ENCODE measurements around the gene EML5. TPM values are rescaled to one million over a fixed set of nuclear protein-coding genes. Genes with fewer than 3 reads are reported as not detected.

Gene EML5
- total RNA-seq, 1 donor from 2014 or later, result 0.49 TPM

DNA sequence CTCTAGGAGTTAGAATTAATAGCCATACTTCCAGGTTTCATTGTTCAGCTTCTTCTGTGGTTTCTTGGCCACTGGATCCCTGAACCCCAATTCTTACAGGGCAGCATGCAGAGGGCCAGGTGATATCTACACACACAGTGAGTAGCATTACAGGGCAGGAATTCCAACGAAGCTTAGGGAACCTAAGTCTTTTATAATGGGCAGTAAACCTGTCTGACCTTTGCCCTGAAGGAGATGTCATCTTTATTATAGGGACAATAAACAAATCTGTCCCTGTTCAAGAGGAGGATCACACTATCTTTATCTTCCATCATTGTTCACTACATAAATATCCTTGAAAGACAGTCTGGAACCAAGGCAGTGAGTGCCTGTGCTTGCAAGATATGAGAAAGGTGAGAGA lies 11.7 kb upstream of the EML5 start:
- TF ChIP-seq POLR2A (IDR thresholded peaks at IDR 0.05), result no peak
- no peak for TF ChIP-seq POLR2AphosphoS5 (IDR thresholded peaks at IDR 0.05; ENCODE audit: insufficient read depth in 1 of 2, low read depth in 1 of 2)
- TF ChIP-seq CTCF (IDR thresholded peaks at IDR 0.05), result no peak
- H3K4me1 ChIP-seq, result no peaks in the 10 kb centered on the region
- H3K9me3 ChIP-seq, result no peaks in the 10 kb centered on the region
- intact Hi-C loops (cut with DNase I), result no loop called here
- no peak for DNase-seq (ENCODE audit: extremely low spot score in 2 of 2)
- no peak overlapping the region for H3K27ac ChIP-seq
- no peak overlapping the region for H3K4me3 ChIP-seq
- H3K27me3 ChIP-seq, result no peaks in the 10 kb centered on the region
- no peaks in the 10 kb centered on the region for H3K36me3 ChIP-seq

DNA sequence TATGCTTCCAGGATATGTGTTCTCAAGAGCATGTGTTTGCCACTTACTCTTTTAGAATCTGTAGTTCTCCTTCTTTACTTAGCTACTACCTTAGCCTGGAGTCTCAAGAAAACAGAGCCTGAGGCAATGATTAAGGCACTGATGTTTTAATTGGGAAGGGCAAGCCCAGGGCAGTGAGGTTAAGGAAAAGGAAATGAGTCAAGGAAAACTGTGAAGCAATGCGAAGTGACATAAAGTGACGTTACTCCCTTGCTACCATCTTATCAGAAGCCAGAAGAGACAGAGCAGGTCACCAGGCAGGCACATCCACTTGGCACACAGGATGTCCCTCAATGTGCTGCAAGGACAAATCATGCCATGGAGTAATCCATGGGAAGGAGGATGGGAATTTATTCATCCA lies 11.3 kb upstream of the EML5 start:
- H3K36me3 ChIP-seq, result no peaks in the 10 kb centered on the region
- H3K27ac ChIP-seq, result no peak overlapping the region
- no peaks in the 10 kb centered on the region for H3K9me3 ChIP-seq
- no peak for DNase-seq (ENCODE audit: extremely low spot score in 2 of 2)
- H3K4me1 ChIP-seq, result no peaks in the 10 kb centered on the region
- H3K27me3 ChIP-seq, result no peaks in the 10 kb centered on the region
- TF ChIP-seq CTCF (IDR thresholded peaks at IDR 0.05) (no peak), POLR2AphosphoS5 (IDR thresholded peaks at IDR 0.05; ENCODE audit: insufficient read depth in 1 of 2, low read depth in 1 of 2) (no peak), POLR2A (IDR thresholded peaks at IDR 0.05) (no peak)
- intact Hi-C loops (cut with DNase I), result no loop called here
- H3K4me3 ChIP-seq, result no peak overlapping the region

DNA sequence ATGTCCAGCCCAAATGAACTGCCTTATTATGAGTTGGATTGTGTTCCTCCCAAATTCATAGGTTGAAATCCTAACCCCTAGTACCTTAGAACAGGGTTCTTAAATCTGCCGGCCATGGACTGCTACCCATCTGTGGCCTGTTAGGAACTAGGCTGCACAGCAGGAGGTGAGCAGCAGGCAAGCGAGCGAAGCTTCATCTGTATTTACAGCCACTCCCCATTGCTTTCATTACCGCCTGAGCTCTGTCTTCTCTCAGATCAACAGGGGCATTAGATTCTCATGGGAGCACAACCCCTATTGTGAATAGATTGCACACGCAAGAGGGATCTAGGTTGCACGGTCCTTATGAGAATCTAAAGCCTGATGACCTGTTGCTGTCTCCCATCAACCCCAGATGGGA lies 9.8 kb upstream of the EML5 start:
- no peak for DNase-seq (ENCODE audit: extremely low spot score in 2 of 2)
- Histone ChIP-seq H3K36me3 (no peaks in the 10 kb centered on the region), H3K9me3 (no peaks in the 10 kb centered on the region), H3K4me1 (no peaks in the 10 kb centered on the region), H3K27me3 (no peaks in the 10 kb centered on the region), H3K27ac (no peak overlapping the region), H3K4me3 (no peak overlapping the region)
- intact Hi-C loops (cut with DNase I), result no loop called here
- no peak for TF ChIP-seq POLR2AphosphoS5 (IDR thresholded peaks at IDR 0.05; ENCODE audit: insufficient read depth in 1 of 2, low read depth in 1 of 2)
- TF ChIP-seq CTCF (IDR thresholded peaks at IDR 0.05), result no peak
- TF ChIP-seq POLR2A (IDR thresholded peaks at IDR 0.05), result no peak

DNA sequence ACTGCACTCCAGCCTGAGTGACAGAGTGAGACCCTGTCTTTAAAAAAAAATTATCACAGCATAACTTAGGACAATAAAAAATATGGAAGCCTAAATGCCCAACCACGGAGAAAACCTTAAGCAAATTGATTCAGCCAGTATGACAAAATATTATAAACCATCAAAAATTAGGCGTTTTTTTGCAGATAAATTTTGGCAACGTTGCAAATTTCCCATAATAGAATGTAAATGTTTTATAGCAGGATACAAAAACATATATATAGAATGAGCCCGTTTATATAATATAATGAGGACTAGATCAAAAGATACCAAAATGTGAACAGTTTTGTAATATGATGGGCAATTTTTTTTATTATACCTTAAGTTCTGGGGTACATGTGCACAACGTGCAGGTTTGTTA lies 6.8 kb upstream of the EML5 start:
- intact Hi-C loops (cut with DNase I), result no loop called here

DNA sequence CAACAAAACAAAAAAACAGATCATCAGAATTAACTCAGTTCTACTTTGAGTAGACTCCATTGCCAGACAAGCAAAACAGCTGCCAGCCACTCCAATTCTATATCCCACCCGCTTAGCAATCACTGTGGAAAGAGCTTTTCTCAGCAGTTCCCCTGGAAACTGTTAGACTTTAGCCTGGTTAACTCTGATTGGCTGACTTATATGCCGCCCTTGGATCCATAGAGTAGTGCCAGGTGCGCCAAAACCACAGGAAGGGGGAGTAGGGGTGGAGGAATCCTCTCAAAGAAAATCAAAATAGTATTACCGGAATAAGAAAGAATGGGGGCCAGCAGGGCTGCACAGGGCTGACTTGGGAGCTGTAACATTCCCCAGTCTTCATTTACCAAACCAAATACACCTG lies 5.4 kb upstream of the EML5 start:
- peaks cover 3% of the 10 kb centered on the region for H3K4me1 ChIP-seq
- H3K36me3 ChIP-seq, result no peaks in the 10 kb centered on the region
- no peak overlapping the region for H3K4me3 ChIP-seq
- DNase-seq (ENCODE audit: extremely low spot score in 2 of 2), result no peak
- intact Hi-C loops (cut with DNase I), result no loop called here
- TF ChIP-seq POLR2AphosphoS5 (IDR thresholded peaks at IDR 0.05; ENCODE audit: insufficient read depth in 1 of 2, low read depth in 1 of 2) (no peak), CTCF (IDR thresholded peaks at IDR 0.05) (no peak), POLR2A (IDR thresholded peaks at IDR 0.05) (no peak)
- H3K9me3 ChIP-seq, result no peaks in the 10 kb centered on the region
- H3K27me3 ChIP-seq, result no peaks in the 10 kb centered on the region
- H3K27ac ChIP-seq, result no peak overlapping the region

More for the DNA sequence above, 6.8 kb upstream of the EML5 start:
- TF ChIP-seq POLR2A (IDR thresholded peaks at IDR 0.05), result no peak
- TF ChIP-seq POLR2AphosphoS5 (IDR thresholded peaks at IDR 0.05; ENCODE audit: insufficient read depth in 1 of 2, low read depth in 1 of 2), result no peak
- no peak for TF ChIP-seq CTCF (IDR thresholded peaks at IDR 0.05)
- Histone ChIP-seq H3K27ac (no peak overlapping the region), H3K9me3 (no peaks in the 10 kb centered on the region), H3K27me3 (no peaks in the 10 kb centered on the region), H3K36me3 (no peaks in the 10 kb centered on the region), H3K4me1 (no peaks in the 10 kb centered on the region), H3K4me3 (no peak overlapping the region)
- DNase-seq (ENCODE audit: extremely low spot score in 2 of 2), result no peak

Data from vagina (tissue), 2 donors.